ENCODE measurements around the gene CELF5. TPM values are rescaled to one million over a fixed set of nuclear protein-coding genes. Genes with fewer than 3 reads are reported as not detected.
A peak's percentile ranks its signal among the peaks of the same experiment; 100 is the strongest.
"Not testable (repeated sequence)": the region's sequence is repeated elsewhere in the genome, so short reads cannot be mapped to it uniquely, and the experiment has no call there.

The CELF5 gene
- total RNA-seq, 1 experiment from 2014 or later = 0.60 TPM

DNA sequence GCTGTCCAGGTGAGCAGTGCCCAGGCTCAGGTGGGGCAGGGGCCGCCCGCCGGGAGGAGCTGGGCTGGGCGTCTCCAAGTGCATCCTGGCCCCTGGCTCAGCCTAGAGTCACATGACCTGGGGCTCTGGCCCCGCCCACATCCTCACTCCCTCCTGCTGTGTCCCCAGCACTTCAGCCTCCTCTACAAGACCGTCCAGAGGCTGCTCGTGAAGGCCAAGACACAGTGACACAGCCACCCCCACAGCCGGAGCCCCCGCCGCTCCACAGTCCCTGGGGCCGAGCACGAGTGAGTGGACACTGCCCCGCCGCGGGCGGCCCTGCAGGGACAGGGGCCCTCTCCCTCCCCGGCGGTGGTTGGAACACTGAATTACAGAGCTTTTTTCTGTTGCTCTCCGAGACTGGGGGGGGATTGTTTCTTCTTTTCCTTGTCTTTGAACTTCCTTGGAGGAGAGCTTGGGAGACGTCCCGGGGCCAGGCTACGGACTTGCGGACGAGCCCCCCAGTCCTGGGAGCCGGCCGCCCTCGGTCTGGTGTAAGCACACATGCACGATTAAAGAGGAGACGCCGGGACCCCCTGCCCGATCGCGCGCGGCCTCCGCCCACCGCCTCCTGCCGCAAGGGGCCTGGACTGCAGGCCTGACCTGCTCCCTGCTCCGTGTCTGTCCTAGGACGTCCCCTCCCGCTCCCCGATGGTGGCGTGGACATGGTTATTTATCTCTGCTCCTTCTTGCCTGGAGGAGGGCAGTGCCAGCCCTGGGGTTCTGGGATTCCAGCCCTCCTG, 16.8 kb upstream of the CELF5 start:
- no peak for DNase-seq (ENCODE audit: low spot score)

DNA sequence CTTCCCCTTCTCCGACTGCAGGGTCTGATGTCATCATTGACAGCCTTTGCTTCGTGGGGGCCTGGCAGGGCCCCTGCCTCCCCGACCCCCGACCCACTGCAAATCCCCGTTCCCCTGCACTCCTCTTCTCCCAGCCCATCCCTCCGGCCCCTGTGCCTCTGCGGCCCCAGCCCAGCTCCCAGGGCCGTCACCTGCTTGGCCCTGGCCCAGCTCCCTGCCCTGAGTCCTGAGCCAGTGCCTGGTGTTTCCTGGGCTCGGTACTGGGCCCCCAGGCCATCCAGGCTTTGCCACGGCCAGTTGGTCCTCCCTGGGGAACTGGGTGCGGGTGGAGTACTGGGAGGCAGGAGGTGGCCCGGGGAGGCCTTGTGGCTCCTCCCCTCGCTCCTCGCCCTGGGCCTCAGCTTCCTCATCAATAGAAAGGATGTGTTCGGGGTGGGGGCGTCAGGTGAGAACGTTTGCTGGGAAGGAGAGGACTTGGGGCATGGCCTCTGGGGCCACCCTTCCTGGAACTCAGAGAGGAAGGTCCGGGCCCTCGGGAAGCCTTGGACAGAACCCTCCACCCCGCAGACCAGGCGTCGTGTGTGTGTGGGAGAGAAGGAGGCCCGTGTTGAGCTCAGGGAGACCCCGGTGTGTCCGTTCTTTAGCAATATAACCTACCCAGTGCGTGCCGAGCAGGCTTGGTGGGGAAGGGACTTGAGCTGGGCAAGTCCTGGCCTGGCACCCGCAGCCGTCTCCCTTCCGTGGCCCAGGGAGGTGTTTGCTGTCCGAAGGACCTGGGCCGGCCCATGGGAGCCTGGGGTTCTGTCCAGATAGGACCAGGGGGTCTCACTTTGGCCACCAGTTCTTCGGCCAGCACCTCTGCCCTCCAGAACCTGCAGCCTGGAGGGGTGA, 15.9 kb upstream of the CELF5 start:
- DNase-seq (ENCODE audit: low spot score) = no peak

DNA sequence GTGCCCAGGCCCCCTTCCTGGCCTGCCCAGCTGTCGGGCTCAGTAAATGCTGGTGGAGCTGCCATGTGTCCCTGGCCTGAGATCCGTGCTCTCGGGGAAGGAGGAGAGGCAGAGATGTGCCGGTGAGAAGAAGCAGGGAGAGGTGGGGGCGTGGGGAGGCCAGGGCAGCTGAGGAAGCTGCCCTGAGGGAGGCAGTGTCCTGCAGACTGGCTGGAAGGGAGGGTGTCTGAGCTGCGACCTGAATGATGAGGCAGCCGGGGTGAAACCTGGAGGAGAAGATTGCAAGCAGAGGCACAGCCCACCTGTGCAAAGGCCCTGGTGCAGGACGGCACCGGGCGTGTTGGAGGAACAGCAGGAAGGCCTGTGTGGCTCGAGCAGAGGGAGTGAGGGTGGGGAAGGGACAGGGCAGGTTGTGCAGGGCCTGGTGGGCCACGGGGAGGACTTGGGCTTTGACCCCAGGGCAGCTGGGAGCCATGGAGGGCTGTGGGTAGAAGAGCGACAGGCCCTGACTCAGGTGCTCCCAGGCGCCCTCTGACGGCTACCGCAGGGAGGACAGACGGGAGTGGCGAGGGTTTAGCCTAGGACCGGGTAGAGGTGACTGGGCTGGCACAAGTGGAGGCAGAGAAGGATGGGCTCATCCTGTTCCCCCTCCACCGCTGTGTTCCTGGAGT, 14.0 kb upstream of the CELF5 start:
- DNase-seq (ENCODE audit: low spot score) = peak; percentile 22

DNA sequence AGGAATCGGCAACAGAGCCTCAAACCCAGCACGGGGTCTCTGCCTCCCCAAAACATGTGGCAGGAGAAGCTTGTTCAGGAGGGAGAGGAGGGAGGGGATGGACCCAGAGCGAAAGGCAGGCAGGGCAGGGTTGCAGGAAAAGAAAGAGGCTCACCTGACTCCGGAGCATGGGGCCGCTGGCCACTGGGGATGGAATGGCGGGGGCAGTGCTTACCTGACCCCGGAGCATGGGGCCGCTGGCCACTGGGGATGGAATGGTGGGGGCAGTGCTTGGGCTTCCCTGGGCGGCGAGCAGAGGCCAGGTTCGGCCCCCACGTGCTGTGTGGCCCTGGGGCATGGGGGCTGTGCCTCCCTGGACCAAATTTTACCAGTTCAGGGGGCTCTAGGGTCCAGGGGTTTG, 13.3 kb upstream of the CELF5 start:
- no peak for DNase-seq (ENCODE audit: low spot score)

DNA sequence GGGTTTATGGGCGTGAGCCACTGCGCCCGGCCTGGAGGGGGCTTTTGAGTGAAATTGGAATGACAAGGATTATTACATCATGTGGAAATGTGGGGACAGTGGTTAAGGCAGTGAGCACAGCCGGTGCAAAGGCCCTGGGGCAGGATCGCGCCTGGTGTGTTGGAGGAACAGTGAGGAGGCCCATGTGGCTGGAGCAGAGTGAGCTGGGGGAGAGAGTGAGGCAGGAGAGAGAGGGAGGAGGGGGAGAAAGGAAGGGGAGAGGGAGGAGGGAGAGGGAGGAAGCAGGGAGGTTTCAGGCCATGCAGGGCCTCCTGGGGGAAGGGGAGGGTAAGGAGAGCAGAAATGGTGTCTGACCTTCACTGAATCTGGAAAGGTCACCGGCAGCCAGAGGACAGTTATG, 11.3 kb upstream of the CELF5 start:
- DNase-seq (ENCODE audit: low spot score) = no peak

DNA sequence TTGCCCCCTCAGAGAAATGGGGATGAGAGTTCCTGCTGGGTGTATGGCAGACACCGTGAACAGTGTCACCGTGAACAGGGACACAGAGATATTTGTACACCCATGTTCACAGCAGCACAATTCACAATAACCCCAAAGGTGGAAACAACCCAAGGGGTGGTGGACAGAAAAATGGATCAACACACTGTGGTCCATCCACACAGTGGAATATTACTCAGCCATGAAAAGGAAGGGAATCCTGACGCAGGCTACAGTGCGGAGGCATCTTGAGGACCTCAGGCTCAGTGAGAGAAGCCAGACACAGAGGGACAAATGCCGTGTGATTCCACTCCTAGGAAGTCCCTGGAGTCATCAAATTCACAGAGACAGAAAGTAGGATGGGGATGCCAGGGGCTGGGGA, 7.6 kb upstream of the CELF5 start:
- DNase-seq (ENCODE audit: low spot score) = no peak

DNA sequence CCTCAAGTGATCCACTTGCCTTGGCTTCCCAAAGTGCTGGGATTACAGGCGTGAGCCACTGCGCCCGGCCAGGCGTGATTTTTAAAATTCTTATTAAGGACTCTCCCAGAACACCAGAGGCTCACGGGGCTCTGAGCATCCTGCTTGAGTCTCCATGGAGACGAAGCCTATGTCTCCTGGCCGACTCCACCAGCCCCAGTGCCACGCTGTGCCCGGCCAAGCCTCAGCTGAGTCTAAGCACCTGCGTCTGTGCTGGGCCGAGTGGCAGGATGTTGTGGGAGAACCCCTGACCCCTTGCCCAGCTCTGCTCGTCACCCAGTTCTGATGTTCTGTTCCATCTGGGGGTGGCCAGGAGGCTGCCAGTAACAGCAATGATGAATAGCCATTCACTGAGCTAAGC, 3.9 kb upstream of the CELF5 start:
- DNase-seq (ENCODE audit: low spot score) = no peak

DNA sequence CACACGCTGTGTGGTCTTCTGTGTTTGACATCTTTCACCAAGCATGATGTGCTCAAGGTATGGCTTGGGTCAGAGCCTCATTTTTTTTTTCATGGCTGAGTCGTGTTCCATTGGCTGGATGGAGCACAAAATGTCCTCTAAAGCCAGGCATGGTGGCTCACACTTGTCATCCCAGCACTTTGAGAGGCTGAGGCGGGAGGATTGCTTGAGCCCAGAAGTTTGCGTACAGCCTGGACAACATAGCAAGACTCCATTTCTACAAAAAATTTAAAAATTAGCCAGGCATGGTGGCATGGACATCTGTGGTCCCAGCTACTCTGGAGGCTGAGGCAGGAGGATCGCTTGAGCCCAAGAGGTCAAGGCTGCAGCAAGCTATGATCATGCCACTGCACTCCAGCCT, 2.9 kb upstream of the CELF5 start:
- not testable (repeated sequence) for DNase-seq (ENCODE audit: low spot score)

DNA sequence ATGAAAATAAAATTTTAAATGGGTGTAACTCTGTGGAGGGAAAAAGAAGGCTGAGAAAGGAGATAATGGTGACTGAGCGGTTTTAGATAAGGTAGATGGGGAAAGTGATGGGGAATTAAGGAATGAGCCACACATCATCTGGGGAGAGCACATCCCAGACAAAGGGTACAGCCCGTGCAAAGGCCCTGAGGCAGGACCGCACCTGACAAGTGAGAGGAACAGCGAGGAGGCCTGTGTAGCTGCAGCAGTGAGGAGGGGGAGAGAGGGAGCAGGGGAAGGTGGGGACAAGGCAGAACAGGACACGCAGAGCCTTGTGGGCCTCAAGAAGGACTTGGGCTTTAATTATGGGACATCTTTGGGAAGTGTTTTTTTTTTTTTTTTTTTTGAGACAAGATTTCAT, 1.8 kb upstream of the CELF5 start:
- DNase-seq (ENCODE audit: low spot score) = no peak

DNA sequence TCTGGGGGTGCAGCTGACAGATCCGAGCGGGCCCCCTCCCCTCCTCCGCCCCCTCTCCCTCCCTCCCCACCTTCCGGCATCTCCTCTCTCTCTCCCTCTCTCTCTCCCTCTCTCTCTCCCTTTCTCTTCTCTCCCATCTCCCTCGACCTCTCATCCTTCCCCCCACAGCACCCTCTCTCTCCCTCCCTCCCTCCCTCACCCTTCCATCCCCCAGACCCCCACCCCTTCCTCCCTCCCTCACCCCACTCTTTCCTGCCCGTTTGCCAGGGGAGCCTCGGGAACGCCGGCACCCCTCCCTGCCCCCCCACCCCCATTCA, 666 bp downstream of the CELF5 start:
- DNase-seq (ENCODE audit: low spot score) = no peak

DNA sequence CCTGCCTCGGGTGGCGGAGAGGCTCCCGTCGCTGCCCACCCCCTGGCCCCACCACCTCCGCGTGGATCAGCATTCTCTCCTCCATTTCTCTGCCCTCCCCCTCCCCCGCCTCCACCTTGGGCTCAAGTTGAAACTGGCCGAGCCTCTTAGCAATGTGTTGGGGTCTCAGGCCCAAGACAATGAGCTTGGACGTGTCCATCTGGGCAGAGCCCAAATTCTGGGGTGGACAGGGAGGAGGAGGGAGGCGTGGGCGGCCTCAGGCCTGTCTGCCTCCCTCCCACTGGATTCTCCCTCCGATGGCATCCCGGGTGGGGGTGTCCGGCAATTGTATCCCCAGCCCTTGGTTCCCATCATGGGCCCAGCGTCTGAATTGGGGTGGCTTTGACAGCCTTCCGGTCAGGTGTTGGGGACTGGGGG, 1.2 kb downstream of the CELF5 start:
- DNase-seq (ENCODE audit: low spot score) = no peak

DNA sequence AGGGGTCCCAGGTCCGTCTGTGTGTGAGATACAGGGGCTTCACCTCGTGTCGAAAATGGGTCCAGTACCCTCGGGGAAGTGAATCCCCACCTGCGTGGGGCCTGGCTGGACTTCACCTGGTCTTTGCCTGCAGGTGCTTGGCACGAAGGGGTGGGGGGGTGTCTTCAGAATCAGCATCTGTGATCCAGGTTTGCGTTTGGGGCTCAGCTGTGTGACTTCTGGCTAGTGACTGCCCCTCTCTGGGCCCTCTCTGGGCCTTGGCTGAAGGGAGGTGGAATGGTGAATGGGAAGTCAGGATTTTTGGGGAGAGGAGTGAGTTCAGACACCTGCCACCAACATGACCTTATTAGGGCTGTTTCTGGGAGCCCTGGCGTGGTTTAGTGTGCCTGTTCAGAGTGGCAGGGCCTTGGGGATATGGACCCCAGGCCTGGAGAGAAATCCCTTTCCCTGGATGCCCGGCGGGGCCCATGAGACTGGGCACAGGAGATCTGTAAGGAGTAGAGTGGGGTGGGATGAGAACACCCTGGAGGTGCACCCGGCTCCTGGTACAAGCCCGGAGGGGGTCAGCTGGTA, 2.7 kb downstream of the CELF5 start:
- no peak for DNase-seq (ENCODE audit: low spot score)

DNA sequence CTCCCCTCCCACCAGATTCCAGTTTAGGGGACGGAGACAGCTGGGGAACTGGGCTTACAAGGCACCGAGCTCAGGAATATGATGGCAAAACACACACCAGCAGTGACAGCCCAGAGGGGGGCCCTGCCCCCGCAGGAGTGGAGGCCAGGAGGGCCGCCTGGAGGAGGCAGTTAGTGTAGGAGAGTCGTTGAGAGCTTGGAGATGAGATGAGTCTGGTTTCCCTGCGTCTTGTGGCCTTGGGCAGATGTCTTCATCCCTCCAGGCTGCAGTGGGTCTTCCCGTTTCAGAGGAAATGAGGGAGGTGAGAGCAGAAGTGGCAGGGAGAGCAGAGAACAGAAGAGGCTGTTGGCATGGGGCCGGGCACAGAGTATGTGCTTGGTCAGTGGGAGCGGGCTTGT, 4.9 kb downstream of the CELF5 start:
- DNase-seq (ENCODE audit: low spot score) = no peak

DNA sequence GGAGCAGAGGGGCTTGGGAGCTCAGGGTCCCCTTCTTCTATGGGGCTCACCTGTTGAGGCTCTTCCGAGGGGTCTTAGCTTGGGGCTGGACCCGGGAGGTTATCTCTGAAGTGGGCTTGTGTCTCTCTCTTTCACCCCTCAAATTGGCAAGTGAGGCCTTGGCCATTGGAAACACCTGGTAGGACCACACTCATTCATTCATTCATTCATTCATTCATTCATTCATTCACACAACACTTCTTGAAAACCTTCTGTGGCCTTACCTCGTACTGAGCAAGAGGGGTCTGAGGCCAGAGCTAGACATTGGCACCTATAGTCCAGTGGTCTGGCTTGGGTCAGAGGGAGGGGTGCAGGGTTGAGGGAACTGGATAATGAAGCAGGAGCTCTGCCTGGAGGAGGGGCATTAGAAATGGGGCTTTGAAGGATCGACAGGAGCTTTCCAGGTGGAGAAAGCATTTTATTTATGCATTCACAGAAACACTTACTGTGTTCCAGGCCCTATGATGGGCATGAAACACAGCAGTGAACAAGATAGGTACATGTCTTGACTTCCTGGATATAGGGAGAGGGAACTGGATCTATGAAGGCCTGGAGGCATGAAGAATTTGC, 5.5 kb downstream of the CELF5 start:
- DNase-seq (ENCODE audit: low spot score) = no peak

DNA sequence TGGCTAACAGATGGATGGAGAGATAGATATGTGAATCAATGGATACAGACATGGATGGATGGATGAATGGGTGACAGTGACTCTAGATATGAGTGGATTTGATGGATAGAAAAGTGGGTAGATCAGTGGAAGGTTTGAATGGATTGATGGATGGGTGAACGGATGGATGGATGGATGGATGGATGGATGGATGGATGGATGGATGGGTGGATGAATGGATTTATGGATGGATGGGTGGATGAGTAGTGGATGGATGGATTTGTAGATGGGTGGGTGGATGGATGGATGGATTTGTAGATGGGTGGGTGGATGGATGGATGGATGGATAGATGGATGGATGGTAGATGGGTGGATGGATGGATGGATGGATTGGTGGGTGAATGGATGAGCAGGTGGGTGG, 6.8 kb downstream of the CELF5 start:
- no peak for DNase-seq (ENCODE audit: low spot score)

DNA sequence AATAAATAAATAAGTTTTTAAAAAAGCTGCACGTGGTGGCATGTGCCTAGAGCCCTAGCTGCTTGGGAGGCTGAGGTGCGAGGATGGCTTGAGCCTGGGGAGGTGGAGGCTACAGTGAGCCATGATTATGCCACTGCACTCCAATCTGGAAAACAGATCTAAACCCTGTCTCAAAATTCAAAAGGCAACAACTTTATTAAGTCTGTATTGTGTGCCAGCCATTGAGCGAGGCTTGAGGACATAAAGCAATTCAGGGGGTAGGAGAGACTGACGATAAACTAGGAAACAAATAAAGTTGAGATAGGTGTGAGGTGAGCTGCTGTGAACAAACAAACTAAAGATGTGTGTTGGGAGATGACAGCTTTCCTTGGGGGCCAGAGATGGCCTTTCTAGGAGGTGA, 8.7 kb downstream of the CELF5 start:
- no peak for DNase-seq (ENCODE audit: low spot score)

DNA sequence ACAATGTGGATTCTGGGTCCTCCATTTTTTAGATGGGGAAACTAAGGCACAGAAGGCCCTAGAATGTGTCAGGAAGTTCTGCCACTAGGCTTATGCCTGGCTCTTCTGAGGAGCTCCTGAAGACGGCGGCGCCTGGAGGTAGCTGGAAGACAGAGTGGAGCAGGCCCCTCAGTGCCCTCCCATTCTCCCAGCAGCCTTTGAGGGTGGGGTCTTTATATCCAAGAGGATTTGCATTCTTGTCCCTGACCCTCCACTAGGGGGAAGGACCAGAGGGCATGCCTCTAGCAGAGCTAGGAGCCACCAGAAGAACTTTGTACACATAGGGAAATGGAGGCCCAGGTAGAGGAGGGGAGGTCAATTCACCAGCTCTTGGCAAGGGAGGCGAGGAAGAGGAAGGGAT, 9.4 kb downstream of the CELF5 start:
- no peak for DNase-seq (ENCODE audit: low spot score)

DNA sequence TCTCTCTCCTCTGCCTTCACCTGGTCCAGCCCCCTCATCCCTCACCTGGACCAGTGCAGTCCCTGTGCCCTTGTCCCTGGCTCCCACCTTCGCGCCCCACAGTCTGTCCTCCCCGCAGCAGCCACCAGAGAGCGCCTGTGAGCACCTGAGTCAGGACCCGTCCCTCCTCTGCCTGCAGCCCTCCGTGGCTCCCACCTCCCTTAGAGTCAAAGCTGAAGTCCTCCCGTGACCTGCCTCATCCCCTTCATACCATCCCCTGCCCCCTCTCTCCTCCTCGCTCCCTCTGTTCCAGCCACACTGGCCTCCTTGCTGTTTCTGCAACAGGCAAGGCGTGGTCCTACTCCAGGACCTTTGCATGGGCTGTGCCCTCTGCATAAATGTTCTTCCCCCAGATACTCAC, 10.3 kb downstream of the CELF5 start:
- DNase-seq (ENCODE audit: low spot score) = no peak

DNA sequence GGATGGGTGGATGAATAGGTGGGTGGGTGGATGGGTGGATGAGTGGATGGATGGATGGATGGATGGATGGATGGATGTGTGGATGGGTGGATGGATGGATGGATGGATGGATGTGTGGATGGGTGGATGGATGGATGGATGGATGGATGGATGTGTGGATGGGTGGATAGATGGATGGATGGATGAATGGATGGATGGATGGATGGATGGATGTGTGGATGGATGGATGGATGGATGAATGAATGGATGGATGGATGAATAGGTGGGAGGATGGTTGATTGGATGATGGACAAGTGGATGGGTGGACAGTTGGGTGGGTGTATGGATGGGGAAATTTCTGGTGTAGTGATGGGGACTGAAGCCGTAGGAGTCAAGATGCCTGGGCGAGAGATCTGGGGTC, 11.1 kb downstream of the CELF5 start:
- not testable (repeated sequence) for DNase-seq (ENCODE audit: low spot score)

DNA sequence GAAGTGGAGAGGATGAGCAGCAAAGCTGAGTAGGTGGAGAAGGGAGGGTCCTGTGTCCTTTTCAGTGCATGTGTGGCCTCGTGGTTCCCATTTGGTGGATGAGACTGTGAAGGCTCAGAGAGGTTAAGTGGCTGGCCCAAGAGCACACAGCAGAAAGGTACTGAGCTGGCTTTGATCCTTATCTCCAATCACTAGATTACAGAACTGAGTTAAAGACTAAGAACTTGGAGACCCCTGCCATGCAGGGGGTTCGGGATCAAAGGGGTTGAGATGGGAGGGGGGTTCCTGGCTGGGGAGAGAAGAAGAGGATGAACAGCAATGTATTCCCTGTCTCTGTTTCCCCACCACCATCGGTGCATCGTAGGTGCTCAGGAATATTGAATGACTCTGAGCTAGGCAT, 11.8 kb downstream of the CELF5 start:
- no peak for DNase-seq (ENCODE audit: low spot score)

DNA sequence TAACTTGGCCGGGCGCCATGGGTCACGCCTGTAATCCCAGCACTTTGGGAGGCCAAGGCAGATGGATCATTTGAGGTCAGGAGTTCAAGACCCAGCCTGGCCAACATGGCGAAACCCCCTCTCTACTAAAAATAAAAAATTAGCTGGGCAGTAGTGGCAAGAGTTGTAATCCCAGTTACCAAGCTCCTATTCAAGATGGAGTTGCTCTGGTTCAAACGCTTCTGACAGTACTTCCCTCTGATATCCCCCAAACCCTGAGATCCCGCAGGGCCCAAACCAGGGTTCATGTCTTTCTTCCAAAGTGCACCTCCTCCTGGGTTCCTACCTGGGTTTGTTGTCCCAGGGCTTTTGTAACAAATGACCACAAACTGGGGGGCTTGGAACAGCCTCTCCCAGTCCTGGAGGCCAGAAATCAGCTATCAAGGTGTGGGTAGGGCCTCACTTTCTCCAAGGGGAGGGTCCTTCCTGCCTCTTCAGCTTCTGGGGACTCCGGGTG, 13.7 kb downstream of the CELF5 start:
- DNase-seq (ENCODE audit: low spot score) = no peak

DNA sequence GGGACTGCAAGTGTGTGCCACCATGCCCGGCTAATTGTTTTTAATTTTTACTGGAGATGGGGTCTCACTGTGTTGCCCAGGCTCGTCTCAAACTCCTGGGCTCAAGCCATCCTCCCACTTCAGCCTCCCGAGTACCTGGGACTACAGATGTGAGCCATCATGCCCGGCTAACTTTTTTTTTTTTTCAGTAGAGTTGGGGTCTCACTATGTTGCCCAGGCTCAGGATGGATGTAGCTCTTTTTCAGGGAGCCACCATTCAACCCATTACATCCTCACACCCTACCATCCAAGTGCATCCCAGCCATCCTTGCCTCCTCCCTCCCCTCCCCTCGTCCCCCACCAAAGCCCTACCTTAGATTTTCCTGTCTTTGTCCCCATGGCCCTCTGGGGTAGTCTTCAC, 14.9 kb downstream of the CELF5 start:
- DNase-seq (ENCODE audit: low spot score) = no peak
